PC-9 (cell line): Measurements from ENCODE around the gene NAV3. TPM values are rescaled to one million over a fixed set of nuclear protein-coding genes. Genes with fewer than 3 reads are reported as not detected.

Experiments used
- BruUV-seq: library from RNA; stranded (reverse); fragments of 400-500 nt; replicated peaks from 2 replicates; lab custom pipeline; 2021; lab: Mats Ljungman, UMichigan
- CTCF ChIA-PET: fragments of 300-600 bp; sonication (Branson Sonifier 250); formaldehyde crosslinking; loops from one replicate; lab custom pipeline; 2022; ENCODE audit warnings: antibody characterized with exemption; lab: Charles Lee
- POLR2A ChIA-PET: fragments of 300-600 bp; sonication (Branson Sonifier 250); formaldehyde crosslinking; loops from one replicate; lab custom pipeline; 2022; ENCODE audit warnings: antibody characterized with exemption; ENCODE audit not compliant: unreplicated experiment; lab: Charles Lee
- DNase-seq, 2 experiments: peaks; one replicate each; pipeline versions ENCODE4 v3.0.0 to v3.0.0-alpha.2; 2015 to 2022; ENCODE audit warnings: mixed read lengths in 1 of 2
- H2AFZ ChIP-seq: fragments of 200-600 bp; sonication (generic); 2 replicates; pipeline ENCODE4 v1.8.1; 2017; ENCODE audit warnings: antibody characterized with exemption
- H3F3A ChIP-seq: fragments of 200-600 bp; sonication (generic); 2 replicates; pipeline ENCODE4 v1.8.1; 2017; ENCODE audit warnings: antibody characterized with exemption, mild to moderate bottlenecking, low read depth; ENCODE audit not compliant: insufficient read depth
- H3K27ac ChIP-seq: fragments of 200-600 bp; sonication (generic); 2 replicates; pipeline ENCODE4 v1.6.1; 2016; ENCODE audit warnings: mixed run types
- H3K27me3 ChIP-seq: fragments of 200-600 bp; sonication (generic); 2 replicates; pipeline ENCODE4 v1.6.1; 2016; ENCODE audit warnings: low read depth, mixed run types; ENCODE audit not compliant: insufficient read depth
- H3K36me3 ChIP-seq: fragments of 200-600 bp; sonication (generic); 2 replicates; pipeline ENCODE4 v1.6.1; 2016; ENCODE audit warnings: low read depth, mixed run types
- H3K4me1 ChIP-seq: fragments of 200-600 bp; sonication (generic); replicated peaks from 2 replicates; pipeline ENCODE4 v1.6.1; 2016; ENCODE audit warnings: mixed run types; ENCODE audit not compliant: insufficient read depth
- H3K4me2 ChIP-seq: fragments of 200-600 bp; sonication (generic); 2 replicates; pipeline ENCODE4 v1.6.1; 2017; ENCODE audit warnings: mixed run types
- H3K4me3 ChIP-seq: fragments of 200-600 bp; sonication (generic); 2 replicates; pipeline ENCODE4 v1.6.1; 2016; ENCODE audit warnings: mixed run types
- H3K79me2 ChIP-seq: fragments of 200-600 bp; sonication (generic); 2 replicates; pipeline ENCODE4 v1.6.1; 2017; ENCODE audit warnings: low read depth, mixed run types
- H3K9me2 ChIP-seq: fragments of 200-600 bp; sonication (generic); 2 replicates; pipeline ENCODE4 v1.8.1; 2017; ENCODE audit warnings: mild to moderate bottlenecking; ENCODE audit not compliant: insufficient read depth
- H3K9me3 ChIP-seq: fragments of 200-600 bp; sonication (generic); 2 replicates; pipeline ENCODE4 v1.8.1; 2016; ENCODE audit warnings: low read depth; ENCODE audit not compliant: insufficient read depth
- H4K20me1 ChIP-seq: fragments of 200-600 bp; sonication (generic); 2 replicates; pipeline ENCODE4 v1.8.1; 2017; ENCODE audit not compliant: insufficient read depth
- CTCF ChIP-seq: fragments of 200-600 bp; sonication (generic); conservative IDR thresholded peaks from 2 replicates; pipeline ENCODE4 v1.6.1; 2017; ENCODE audit warnings: mixed run types, antibody characterized with exemption, mild to moderate bottlenecking, moderate library complexity
- EZH2 ChIP-seq: fragments of 200-600 bp; sonication (generic); IDR thresholded peaks from 2 replicates; pipeline ENCODE4 v1.8.0; 2017; ENCODE audit warnings: antibody characterized with exemption, low read depth
- intact Hi-C: fragments of 100-400 bp; cut with micrococcal nuclease; formaldehyde crosslinking; loops from one replicate; pipeline ENCODE4 v1.10.0; 2022; ENCODE audit not compliant: unreplicated experiment
- total RNA-seq: library from RNA; stranded (reverse); gene quantifications from 2 replicates; pipeline ENCODE4 v1.2.3, GENCODE V29; 2021

The NAV3 gene
- total RNA-seq, 1 experiment from 2014 or later = 13.6 TPM

GRCh38 chr12:77808534-77808933 is 22.2 kb upstream of the NAV3 start:
- POLR2A ChIA-PET = no interaction called here
- CTCF ChIA-PET = no interaction called here
- Histone ChIP-seq H4K20me1 (no peaks in the 10 kb centered on the region), H3K9me2 (no peaks in the 10 kb centered on the region), H3K9me3 (no peaks in the 10 kb centered on the region), H3F3A (no peaks in the 10 kb centered on the region), H2AFZ (no peak overlapping the region), H3K79me2 (no peaks in the 10 kb centered on the region), H3K27ac (no peak overlapping the region), H3K36me3 (no peaks in the 10 kb centered on the region), H3K27me3 (no peaks in the 10 kb centered on the region), H3K4me3 (no peak overlapping the region), H3K4me2 (no peak overlapping the region), H3K4me1 (no peaks in the 10 kb centered on the region)
- intact Hi-C loops = no loop called here
- DNase-seq = no peak
- no TSS peak for BruUV-seq
- TF ChIP-seq CTCF (no peak), EZH2 (no peak)

- Histone ChIP-seq H3K9me3 (no peaks in the 10 kb centered on the region), H3K36me3 (no peaks in the 10 kb centered on the region), H2AFZ (no peak overlapping the region), H3K79me2 (no peaks in the 10 kb centered on the region), H3K9me2 (no peaks in the 10 kb centered on the region), H3K27me3 (no peaks in the 10 kb centered on the region), H3K4me3 (no peak overlapping the region), H3K27ac (no peak overlapping the region), H4K20me1 (no peaks in the 10 kb centered on the region), H3K4me1 (no peaks in the 10 kb centered on the region), H3F3A (no peaks in the 10 kb centered on the region), H3K4me2 (no peak overlapping the region)
- intact Hi-C loops = no loop called here
- ChIA-PET POLR2A (no interaction called here), CTCF (no interaction called here)
- DNase-seq = no peak
- BruUV-seq = no TSS peak
- TF ChIP-seq EZH2 = no peak
- TF ChIP-seq CTCF = no peak
Observed at GRCh38 chr12:77813558-77813957, 17.1 kb upstream of the NAV3 start.

- Histone ChIP-seq H2AFZ (no peak overlapping the region), H3K27me3 (no peaks in the 10 kb centered on the region), H3K9me3 (no peaks in the 10 kb centered on the region), H3K79me2 (no peaks in the 10 kb centered on the region), H3K4me2 (no peak overlapping the region), H3K27ac (no peak overlapping the region), H3K4me1 (no peaks in the 10 kb centered on the region), H3K9me2 (no peaks in the 10 kb centered on the region), H3K36me3 (no peaks in the 10 kb centered on the region), H4K20me1 (no peaks in the 10 kb centered on the region), H3F3A (no peaks in the 10 kb centered on the region), H3K4me3 (no peak overlapping the region)
- TF ChIP-seq CTCF (no peak), EZH2 (no peak)
- DNase-seq = no peak
- ChIA-PET CTCF (no interaction called here), POLR2A (no interaction called here)
- BruUV-seq = no TSS peak
- intact Hi-C loops = no loop called here
Observed at GRCh38 chr12:77814386-77814785, 16.3 kb upstream of the NAV3 start.
